Measurements from ENCODE around the gene FBXL7.

The FBXL7 gene

GRCh38 chr5:15520856-15521255 lies 20.9 kb downstream of the FBXL7 start:
- ATAC-seq, result no peak
- H3K9me3 Mint-ChIP-seq, result peaks cover 7% of the 10 kb centered on the region
- no peak overlapping the region for H3K27ac Mint-ChIP-seq
- H3K27me3 Mint-ChIP-seq, result no peaks in the 10 kb centered on the region
- H3K36me3 Mint-ChIP-seq, result no peaks in the 10 kb centered on the region
- no peaks in the 10 kb centered on the region for H3K4me1 Mint-ChIP-seq
- no peak overlapping the region for H3K4me3 Mint-ChIP-seq

GRCh38 chr5:15521381-15522186 lies 21.6 kb downstream of the FBXL7 start:
- no peak for ATAC-seq
- no peak overlapping the region for H3K27ac Mint-ChIP-seq
- H3K27me3 Mint-ChIP-seq, result no peaks in the 10 kb centered on the region
- H3K4me1 Mint-ChIP-seq, result no peaks in the 10 kb centered on the region
- peaks cover 7% of the 10 kb centered on the region for H3K9me3 Mint-ChIP-seq
- no peaks in the 10 kb centered on the region for H3K36me3 Mint-ChIP-seq
- H3K4me3 Mint-ChIP-seq, result no peak overlapping the region

- Mint-ChIP-seq H3K4me3 (no peak overlapping the region), H3K27me3 (no peaks in the 10 kb centered on the region), H3K27ac (no peak overlapping the region)
Measured at GRCh38 chr5:15522187-15522520, 22.2 kb downstream of the FBXL7 start.

GRCh38 chr5:15524712-15525111 lies 24.7 kb downstream of the FBXL7 start:
- Mint-ChIP-seq H3K27me3 (no peaks in the 10 kb centered on the region), H3K4me3 (no peak overlapping the region), H3K27ac (no peak overlapping the region), H3K4me1 (no peaks in the 10 kb centered on the region), H3K9me3 (peaks cover 3% of the 10 kb centered on the region), H3K36me3 (no peaks in the 10 kb centered on the region)
- ATAC-seq, result no peak

More at GRCh38 chr5:15522187-15522520, 22.2 kb downstream of the FBXL7 start:
- H3K36me3 Mint-ChIP-seq, result no peaks in the 10 kb centered on the region
- peaks cover 7% of the 10 kb centered on the region for H3K9me3 Mint-ChIP-seq
- no peaks in the 10 kb centered on the region for H3K4me1 Mint-ChIP-seq
- ATAC-seq, result no peak

- no peak overlapping the region for H3K4me3 Mint-ChIP-seq
- no peaks in the 10 kb centered on the region for H3K4me1 Mint-ChIP-seq
- H3K27me3 Mint-ChIP-seq, result no peaks in the 10 kb centered on the region
- no peak for ATAC-seq
- no peaks in the 10 kb centered on the region for H3K36me3 Mint-ChIP-seq
- peaks cover 2% of the 10 kb centered on the region for H3K9me3 Mint-ChIP-seq
- no peak overlapping the region for H3K27ac Mint-ChIP-seq
Measured at GRCh38 chr5:15525703-15526275, 25.8 kb downstream of the FBXL7 start.

- no peak overlapping the region for H3K27ac Mint-ChIP-seq
- ATAC-seq, result no peak
- H3K36me3 Mint-ChIP-seq, result no peaks in the 10 kb centered on the region
- H3K4me3 Mint-ChIP-seq, result no peak overlapping the region
- H3K27me3 Mint-ChIP-seq, result no peaks in the 10 kb centered on the region
- no peaks in the 10 kb centered on the region for H3K4me1 Mint-ChIP-seq
- H3K9me3 Mint-ChIP-seq, result peaks cover 2% of the 10 kb centered on the region
Measured at GRCh38 chr5:15526413-15526812, 26.4 kb downstream of the FBXL7 start.

- H3K27ac Mint-ChIP-seq, result no peak overlapping the region
- no peak overlapping the region for H3K4me3 Mint-ChIP-seq
- H3K36me3 Mint-ChIP-seq, result no peaks in the 10 kb centered on the region
- H3K27me3 Mint-ChIP-seq, result no peaks in the 10 kb centered on the region
- H3K4me1 Mint-ChIP-seq, result no peaks in the 10 kb centered on the region
- no peak for ATAC-seq
- peaks cover 2% of the 10 kb centered on the region for H3K9me3 Mint-ChIP-seq
Measured at GRCh38 chr5:15528476-15528875, 28.5 kb downstream of the FBXL7 start.

GRCh38 chr5:15529013-15529412 lies 29.0 kb downstream of the FBXL7 start:
- Mint-ChIP-seq H3K9me3 (peaks cover 2% of the 10 kb centered on the region), H3K4me1 (no peaks in the 10 kb centered on the region), H3K36me3 (no peaks in the 10 kb centered on the region), H3K4me3 (no peak overlapping the region), H3K27ac (no peak overlapping the region), H3K27me3 (no peaks in the 10 kb centered on the region)
- ATAC-seq, result no peak

GRCh38 chr5:15529821-15530220 lies 29.8 kb downstream of the FBXL7 start:
- no peaks in the 10 kb centered on the region for H3K4me1 Mint-ChIP-seq
- no peak overlapping the region for H3K4me3 Mint-ChIP-seq
- H3K9me3 Mint-ChIP-seq, result peaks cover 2% of the 10 kb centered on the region
- no peak overlapping the region for H3K27ac Mint-ChIP-seq
- no peaks in the 10 kb centered on the region for H3K36me3 Mint-ChIP-seq
- no peaks in the 10 kb centered on the region for H3K27me3 Mint-ChIP-seq
- no peak for ATAC-seq

GRCh38 chr5:15533129-15533893 lies 33.3 kb downstream of the FBXL7 start:
- H3K27me3 Mint-ChIP-seq, result no peaks in the 10 kb centered on the region
- no peak overlapping the region for H3K27ac Mint-ChIP-seq
- peaks cover 6% of the 10 kb centered on the region for H3K9me3 Mint-ChIP-seq
- no peaks in the 10 kb centered on the region for H3K36me3 Mint-ChIP-seq
- ATAC-seq, result no peak
- H3K4me1 Mint-ChIP-seq, result no peaks in the 10 kb centered on the region
- H3K4me3 Mint-ChIP-seq, result no peak overlapping the region

GRCh38 chr5:15535938-15536337 lies 36.0 kb downstream of the FBXL7 start:
- Mint-ChIP-seq H3K4me1 (no peaks in the 10 kb centered on the region), H3K27ac (no peak overlapping the region), H3K9me3 (peaks cover 3% of the 10 kb centered on the region), H3K4me3 (no peak overlapping the region), H3K36me3 (no peaks in the 10 kb centered on the region), H3K27me3 (no peaks in the 10 kb centered on the region)
- no peak for ATAC-seq

GRCh38 chr5:15538516-15538915 lies 38.5 kb downstream of the FBXL7 start:
- Mint-ChIP-seq H3K9me3 (peaks cover 3% of the 10 kb centered on the region), H3K4me3 (no peak overlapping the region), H3K36me3 (no peaks in the 10 kb centered on the region), H3K4me1 (no peaks in the 10 kb centered on the region), H3K27me3 (no peaks in the 10 kb centered on the region), H3K27ac (no peak overlapping the region)
- no peak for ATAC-seq

- peaks cover 3% of the 10 kb centered on the region for H3K9me3 Mint-ChIP-seq
- H3K4me3 Mint-ChIP-seq, result no peak overlapping the region
- H3K4me1 Mint-ChIP-seq, result no peaks in the 10 kb centered on the region
- H3K27me3 Mint-ChIP-seq, result no peaks in the 10 kb centered on the region
- ATAC-seq, result no peak
- no peaks in the 10 kb centered on the region for H3K36me3 Mint-ChIP-seq
- no peak overlapping the region for H3K27ac Mint-ChIP-seq
Measured at GRCh38 chr5:15539951-15540350, 40.0 kb downstream of the FBXL7 start.

GRCh38 chr5:15544039-15544438 lies 44.1 kb downstream of the FBXL7 start:
- Mint-ChIP-seq H3K36me3 (no peaks in the 10 kb centered on the region), H3K4me3 (no peak overlapping the region), H3K27ac (no peak overlapping the region), H3K27me3 (no peaks in the 10 kb centered on the region), H3K9me3 (no peaks in the 10 kb centered on the region), H3K4me1 (no peaks in the 10 kb centered on the region)
- ATAC-seq, result no peak

- ATAC-seq, result no peak
- no peaks in the 10 kb centered on the region for H3K9me3 Mint-ChIP-seq
- no peak overlapping the region for H3K4me3 Mint-ChIP-seq
- no peak overlapping the region for H3K27ac Mint-ChIP-seq
- H3K27me3 Mint-ChIP-seq, result no peaks in the 10 kb centered on the region
- H3K4me1 Mint-ChIP-seq, result no peaks in the 10 kb centered on the region
- H3K36me3 Mint-ChIP-seq, result no peaks in the 10 kb centered on the region
Measured at GRCh38 chr5:15545082-15545481, 45.1 kb downstream of the FBXL7 start.

All from stimulated activated memory B cell treated with anti-CD40 and anti-IgM and Interleukin-4, amounts not matched to agents 10 μg/mL and 1 μg/mL and 100 μg/mL, for 72 hours (primary cell).